Measurements from ENCODE around the gene CARS2.

GRCh38 chr13:110624766-110625756 is 80.9 kb downstream of the CARS2 start:
- TF ChIP-seq, protein P1, sequence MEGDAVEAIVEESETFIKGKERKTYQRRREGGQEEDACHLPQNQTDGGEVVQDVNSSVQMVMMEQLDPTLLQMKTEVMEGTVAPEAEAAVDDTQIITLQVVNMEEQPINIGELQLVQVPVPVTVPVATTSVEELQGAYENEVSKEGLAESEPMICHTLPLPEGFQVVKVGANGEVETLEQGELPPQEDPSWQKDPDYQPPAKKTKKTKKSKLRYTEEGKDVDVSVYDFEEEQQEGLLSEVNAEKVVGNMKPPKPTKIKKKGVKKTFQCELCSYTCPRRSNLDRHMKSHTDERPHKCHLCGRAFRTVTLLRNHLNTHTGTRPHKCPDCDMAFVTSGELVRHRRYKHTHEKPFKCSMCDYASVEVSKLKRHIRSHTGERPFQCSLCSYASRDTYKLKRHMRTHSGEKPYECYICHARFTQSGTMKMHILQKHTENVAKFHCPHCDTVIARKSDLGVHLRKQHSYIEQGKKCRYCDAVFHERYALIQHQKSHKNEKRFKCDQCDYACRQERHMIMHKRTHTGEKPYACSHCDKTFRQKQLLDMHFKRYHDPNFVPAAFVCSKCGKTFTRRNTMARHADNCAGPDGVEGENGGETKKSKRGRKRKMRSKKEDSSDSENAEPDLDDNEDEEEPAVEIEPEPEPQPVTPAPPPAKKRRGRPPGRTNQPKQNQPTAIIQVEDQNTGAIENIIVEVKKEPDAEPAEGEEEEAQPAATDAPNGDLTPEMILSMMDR (IDR thresholded peaks at IDR 0.05), result no peak
- TF ChIP-seq POLR2A (IDR thresholded peaks at IDR 0.05), result no peak
